Activated T-helper 17 cell treated with anti-CD3 and anti-CD28 coated beads, Interleukin-2, amount 50 U/mL, for 72 hours (primary cell): ENCODE data around the gene STIMATE. TPM values are rescaled to one million over a fixed set of nuclear protein-coding genes. Genes with fewer than 3 reads are reported as not detected.

Experiments
- ATAC-seq: fragments of 150-1000 bp; cut with Tn5 transposase; replicated peaks from 2 replicates; pipeline ENCODE4 v1.10.0; 2021; ENCODE audit warnings: mild to moderate bottlenecking, moderate library complexity
- H3K27ac Mint-ChIP-seq: one replicate; pipeline ENCODE4 v1.8.0; 2022; ENCODE audit warnings: mixed read lengths
- H3K27me3 Mint-ChIP-seq: one replicate; pipeline ENCODE4 v1.8.0; 2022; ENCODE audit warnings: mixed read lengths
- H3K36me3 Mint-ChIP-seq: one replicate; pipeline ENCODE4 v1.8.0; 2022; ENCODE audit warnings: low read depth, mild to moderate bottlenecking, mixed read lengths
- H3K4me1 Mint-ChIP-seq: one replicate; pipeline ENCODE4 v1.8.0; 2022; ENCODE audit warnings: mixed read lengths
- H3K4me3 Mint-ChIP-seq: one replicate; pipeline ENCODE4 v1.8.0; 2022; ENCODE audit warnings: mild to moderate bottlenecking, mixed read lengths
- H3K9me3 Mint-ChIP-seq: one replicate; pipeline ENCODE4 v1.8.0; 2022; ENCODE audit warnings: mixed read lengths
- total RNA-seq, 2 donors: library from RNA; stranded (reverse); gene quantifications; one replicate each; pipeline ENCODE4 v1.2.3, GENCODE V29; 2022

Gene STIMATE
- total RNA-seq, 2 donors from 2014 or later = 13.6 to 39.0 TPM

- H3K36me3 Mint-ChIP-seq = peaks cover 96% of the 10 kb centered on the region
- no peak overlapping the region for H3K4me3 Mint-ChIP-seq
- H3K27ac Mint-ChIP-seq = peak overlapping the region; percentile 85
- H3K4me1 Mint-ChIP-seq = no peaks in the 10 kb centered on the region
- H3K9me3 Mint-ChIP-seq = no peaks in the 10 kb centered on the region
- no peaks in the 10 kb centered on the region for H3K27me3 Mint-ChIP-seq
- ATAC-seq = no peak
Measured at GRCh38 chr3:52910823-52911222, 13.5 kb upstream of the STIMATE start.

GRCh38 chr3:52907497-52907896, 10.1 kb upstream of the STIMATE start:
- Mint-ChIP-seq H3K4me1 (no peaks in the 10 kb centered on the region), H3K27me3 (no peaks in the 10 kb centered on the region), H3K27ac (no peak overlapping the region), H3K36me3 (peaks cover 96% of the 10 kb centered on the region), H3K9me3 (no peaks in the 10 kb centered on the region), H3K4me3 (no peak overlapping the region)
- no peak for ATAC-seq

GRCh38 chr3:52904552-52904951, 7.2 kb upstream of the STIMATE start:
- Mint-ChIP-seq H3K36me3 (peaks cover 70% of the 10 kb centered on the region), H3K9me3 (no peaks in the 10 kb centered on the region), H3K27ac (peak overlapping the region; percentile 26), H3K4me3 (no peak overlapping the region), H3K27me3 (no peaks in the 10 kb centered on the region), H3K4me1 (no peaks in the 10 kb centered on the region)
- ATAC-seq = no peak

- Mint-ChIP-seq H3K9me3 (no peaks in the 10 kb centered on the region), H3K36me3 (peaks cover 64% of the 10 kb centered on the region), H3K27me3 (no peaks in the 10 kb centered on the region), H3K4me1 (no peaks in the 10 kb centered on the region), H3K27ac (peak overlapping the region; percentile 26), H3K4me3 (no peak overlapping the region)
- ATAC-seq = no peak
Measured at GRCh38 chr3:52904000-52904399, 6.7 kb upstream of the STIMATE start.

- Mint-ChIP-seq H3K4me1 (peaks cover 35% of the 10 kb centered on the region), H3K4me3 (peak overlapping the region; percentile 92), H3K27ac (peak overlapping the region; percentile 86), H3K9me3 (no peaks in the 10 kb centered on the region), H3K36me3 (peaks cover 11% of the 10 kb centered on the region), H3K27me3 (no peaks in the 10 kb centered on the region)
- no peak for ATAC-seq
Measured at GRCh38 chr3:52896613-52897012, 735 bp downstream of the STIMATE start.

- Mint-ChIP-seq H3K4me3 (peak overlapping the region; percentile 92), H3K36me3 (peaks cover 11% of the 10 kb centered on the region), H3K27ac (peak overlapping the region; percentile 86), H3K27me3 (no peaks in the 10 kb centered on the region), H3K4me1 (peaks cover 40% of the 10 kb centered on the region), H3K9me3 (no peaks in the 10 kb centered on the region)
- no peak for ATAC-seq
Measured at GRCh38 chr3:52896151-52896550, 1.2 kb downstream of the STIMATE start.

GRCh38 chr3:52895418-52895817, 1.9 kb downstream of the STIMATE start:
- Mint-ChIP-seq H3K27me3 (no peaks in the 10 kb centered on the region), H3K4me1 (peaks cover 46% of the 10 kb centered on the region), H3K9me3 (no peaks in the 10 kb centered on the region), H3K4me3 (peak overlapping the region; percentile 92), H3K27ac (peak overlapping the region; percentile 86), H3K36me3 (peaks cover 11% of the 10 kb centered on the region)
- peak; percentile 68 for ATAC-seq

- Mint-ChIP-seq H3K9me3 (no peaks in the 10 kb centered on the region), H3K4me3 (peak overlapping the region; percentile 92), H3K4me1 (peaks cover 51% of the 10 kb centered on the region), H3K27me3 (no peaks in the 10 kb centered on the region), H3K27ac (peak overlapping the region; percentile 86), H3K36me3 (peaks cover 11% of the 10 kb centered on the region)
- ATAC-seq = no peak
Measured at GRCh38 chr3:52894756-52895155, 2.6 kb downstream of the STIMATE start.

GRCh38 chr3:52893723-52894122, 3.6 kb downstream of the STIMATE start:
- Mint-ChIP-seq H3K36me3 (peaks cover 11% of the 10 kb centered on the region), H3K4me3 (peak overlapping the region; percentile 92), H3K27ac (peak overlapping the region; percentile 91), H3K9me3 (no peaks in the 10 kb centered on the region), H3K27me3 (no peaks in the 10 kb centered on the region), H3K4me1 (peaks cover 51% of the 10 kb centered on the region)
- no peak for ATAC-seq

GRCh38 chr3:52892625-52893311, 4.6 kb downstream of the STIMATE start:
- peaks cover 51% of the 10 kb centered on the region for H3K4me1 Mint-ChIP-seq
- no peaks in the 10 kb centered on the region for H3K9me3 Mint-ChIP-seq
- ATAC-seq = peak; percentile 12
- peak overlapping the region; percentile 91 for H3K27ac Mint-ChIP-seq
- H3K36me3 Mint-ChIP-seq = peaks cover 11% of the 10 kb centered on the region
- no peaks in the 10 kb centered on the region for H3K27me3 Mint-ChIP-seq
- H3K4me3 Mint-ChIP-seq = peak overlapping the region; percentile 92

GRCh38 chr3:52892290-52892624, 5.1 kb downstream of the STIMATE start:
- Mint-ChIP-seq H3K27me3 (no peaks in the 10 kb centered on the region), H3K4me3 (peak overlapping the region; percentile 92), H3K4me1 (peaks cover 51% of the 10 kb centered on the region), H3K27ac (peak overlapping the region; percentile 91), H3K9me3 (no peaks in the 10 kb centered on the region), H3K36me3 (peaks cover 11% of the 10 kb centered on the region)
- ATAC-seq = no peak

- Mint-ChIP-seq H3K4me1 (peaks cover 48% of the 10 kb centered on the region), H3K4me3 (peak overlapping the region; percentile 92), H3K9me3 (no peaks in the 10 kb centered on the region), H3K27me3 (no peaks in the 10 kb centered on the region), H3K36me3 (peaks cover 11% of the 10 kb centered on the region), H3K27ac (peak overlapping the region; percentile 91)
- ATAC-seq = no peak
Measured at GRCh38 chr3:52891615-52892081, 5.7 kb downstream of the STIMATE start.

GRCh38 chr3:52891164-52891563, 6.2 kb downstream of the STIMATE start:
- Mint-ChIP-seq H3K4me3 (peak overlapping the region; percentile 92), H3K4me1 (peaks cover 44% of the 10 kb centered on the region), H3K36me3 (peaks cover 11% of the 10 kb centered on the region), H3K27ac (peak overlapping the region; percentile 91), H3K9me3 (no peaks in the 10 kb centered on the region), H3K27me3 (no peaks in the 10 kb centered on the region)
- peak; percentile 53 for ATAC-seq

GRCh38 chr3:52890735-52891134, 6.6 kb downstream of the STIMATE start:
- ATAC-seq = peak; percentile 51
- no peaks in the 10 kb centered on the region for H3K27me3 Mint-ChIP-seq
- peak overlapping the region; percentile 91 for H3K27ac Mint-ChIP-seq
- no peaks in the 10 kb centered on the region for H3K9me3 Mint-ChIP-seq
- peaks cover 41% of the 10 kb centered on the region for H3K4me1 Mint-ChIP-seq
- H3K36me3 Mint-ChIP-seq = peaks cover 15% of the 10 kb centered on the region
- peak overlapping the region; percentile 92 for H3K4me3 Mint-ChIP-seq

- no peak for ATAC-seq
- Mint-ChIP-seq H3K4me3 (peak overlapping the region; percentile 92), H3K36me3 (peaks cover 17% of the 10 kb centered on the region), H3K27me3 (no peaks in the 10 kb centered on the region), H3K4me1 (peaks cover 33% of the 10 kb centered on the region), H3K27ac (peak overlapping the region; percentile 91), H3K9me3 (no peaks in the 10 kb centered on the region)
Measured at GRCh38 chr3:52889901-52890300, 7.4 kb downstream of the STIMATE start.
